HS-5 (cell line): ENCODE results near the gene SEZ6L.

Experiments
- DNase-seq: peaks from one replicate; pipeline ENCODE4 v3.0.0-alpha.2; 2012; ENCODE audit warnings: low read depth

SEZ6L gene

DNA sequence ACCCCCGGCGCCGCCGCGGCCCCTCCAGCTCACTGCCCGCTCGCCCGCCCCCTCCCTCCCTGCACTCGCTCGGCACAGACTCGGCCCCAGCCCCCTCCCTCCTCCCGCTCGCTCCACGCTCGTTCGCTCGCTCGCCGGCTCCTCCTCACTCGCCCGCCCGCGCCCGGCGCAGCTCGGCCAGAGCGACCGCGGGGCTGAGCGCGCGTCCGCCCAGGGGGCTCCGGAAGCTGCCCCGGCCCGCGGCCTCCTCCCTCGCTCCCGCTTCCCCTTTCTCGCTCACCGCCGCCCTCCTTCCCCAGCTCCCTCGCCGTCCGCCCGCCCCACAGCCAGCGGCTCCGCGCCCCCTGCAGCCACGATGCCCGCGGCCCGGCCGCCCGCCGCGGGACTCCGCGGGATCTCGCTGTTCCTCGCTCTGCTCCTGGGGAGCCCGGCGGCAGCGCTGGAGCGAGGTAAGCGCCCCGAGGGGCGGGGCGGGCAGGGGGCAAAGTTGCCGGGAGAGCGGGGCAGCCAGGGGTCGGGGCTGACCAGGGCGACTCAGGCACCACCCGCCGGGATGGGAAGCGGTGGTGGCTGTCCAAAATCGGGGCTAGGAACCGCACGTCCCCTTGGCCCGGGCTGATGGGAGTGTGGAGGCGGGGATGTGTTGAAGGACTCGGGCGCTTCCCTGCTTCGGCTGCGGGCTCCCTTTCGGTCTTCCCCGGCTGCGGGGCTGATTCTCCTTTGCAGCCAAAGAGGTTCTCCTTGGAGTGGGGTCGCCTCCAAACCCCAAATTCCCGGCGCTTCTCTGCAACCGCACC lies at the start of gene SEZ6L:
Gene SEZ6L (plus strand): TSS at position 148 of the 797 bp plus-strand sequence. CDS start 208 bp downstream, at position 356.
- DNase-seq, result no peak

DNA sequence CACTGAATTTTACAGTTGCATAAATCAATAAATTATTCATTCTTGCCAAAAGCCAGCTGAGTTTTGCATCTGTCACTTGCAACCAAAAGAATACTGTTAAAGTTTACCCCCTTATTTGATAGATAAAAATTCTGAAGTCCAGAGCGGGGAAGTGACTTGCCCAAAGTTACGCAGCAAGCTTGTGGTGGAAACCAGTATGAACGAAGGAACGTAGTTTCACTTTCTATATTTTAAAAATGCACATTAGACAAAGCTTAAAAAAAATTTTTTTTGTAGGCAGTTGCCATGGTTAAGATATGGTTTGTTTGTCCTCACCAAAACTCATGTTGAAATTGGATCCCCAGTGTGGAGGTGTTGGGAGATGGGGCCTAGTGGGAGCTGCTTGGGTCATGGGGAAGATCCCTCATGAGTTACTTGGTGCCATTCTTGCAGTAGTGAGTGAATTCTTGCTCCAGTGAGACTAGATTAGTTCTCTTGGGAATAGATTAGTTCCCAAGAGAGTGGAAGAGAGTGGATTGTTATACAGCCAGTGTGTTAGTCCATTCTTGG lies 46.3 kb upstream of the SEZ6L start:
- DNase-seq, result no peak

DNA sequence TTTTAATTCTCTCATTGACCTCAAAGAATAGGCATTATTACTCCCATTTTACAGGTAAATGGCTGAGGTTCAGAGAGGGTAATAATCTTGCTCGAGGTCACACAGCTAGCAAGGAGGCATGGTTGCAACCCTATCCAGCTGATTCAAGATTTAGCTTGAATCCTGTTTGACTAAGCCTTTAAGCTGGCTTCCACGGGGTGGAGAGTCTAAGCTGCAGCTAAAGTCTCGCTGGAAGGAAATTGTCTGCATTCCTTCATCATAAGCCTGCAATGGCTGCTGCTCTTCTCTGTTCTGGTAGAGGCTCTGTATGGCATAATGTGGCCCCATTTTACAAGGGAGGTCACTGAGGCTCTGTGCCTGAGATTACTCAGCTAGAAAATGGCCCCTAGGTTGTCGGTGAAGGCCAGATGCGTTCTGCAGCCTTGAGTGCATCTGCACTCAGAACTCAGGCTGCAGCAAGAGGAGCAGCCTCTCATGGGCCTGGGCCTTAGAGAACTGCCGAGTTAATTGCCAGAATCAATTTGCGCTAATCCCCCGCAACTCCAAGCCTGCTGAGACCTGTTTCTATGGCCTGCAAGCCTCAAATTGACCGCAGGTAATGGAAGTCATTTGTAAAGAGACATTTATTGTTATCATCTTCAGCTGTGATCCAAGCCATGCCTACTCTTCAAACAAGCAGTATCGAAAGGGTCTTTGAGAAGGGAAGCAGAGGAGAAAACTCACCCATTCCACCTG lies 44.1 kb upstream of the SEZ6L start:
- no peak for DNase-seq

DNA sequence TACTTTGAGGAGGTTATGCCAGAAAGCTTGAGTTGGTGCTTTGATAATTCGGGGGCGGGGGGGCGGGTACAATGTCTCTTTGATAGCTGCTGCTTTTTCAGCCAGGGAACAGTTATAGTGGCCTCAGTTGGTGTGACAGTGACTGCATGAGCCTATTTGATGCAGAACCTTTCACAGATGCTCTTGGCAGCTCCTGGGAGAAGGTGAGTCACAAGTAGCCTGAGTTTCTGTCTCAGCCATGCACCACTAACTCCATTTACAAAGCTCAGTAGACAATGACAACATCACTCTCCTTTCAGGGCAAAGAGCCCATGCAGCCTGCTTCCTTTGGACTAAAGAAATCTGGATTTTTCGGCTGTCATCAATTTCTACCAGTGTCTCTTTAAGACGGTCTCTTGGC lies 42.1 kb upstream of the SEZ6L start:
- no peak for DNase-seq

DNA sequence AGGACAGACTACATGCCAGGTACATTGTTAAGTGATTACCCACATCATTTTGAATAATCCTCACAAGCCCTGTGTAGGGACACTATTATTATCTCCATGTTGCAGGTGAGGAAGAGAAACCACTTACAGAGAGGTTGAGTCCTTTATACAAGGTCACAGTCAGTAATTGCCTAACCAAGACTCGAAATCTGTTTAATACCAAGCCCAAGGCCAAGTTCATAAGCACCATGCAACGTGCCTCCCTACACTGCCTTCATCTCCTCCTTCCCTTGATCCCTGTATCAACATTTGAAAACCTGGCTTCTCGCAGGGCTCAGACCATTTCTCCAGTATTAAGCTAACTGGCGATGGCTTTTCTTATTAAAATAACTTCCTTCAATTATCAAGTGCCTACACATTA lies 41.7 kb upstream of the SEZ6L start:
- DNase-seq, result no peak

DNA sequence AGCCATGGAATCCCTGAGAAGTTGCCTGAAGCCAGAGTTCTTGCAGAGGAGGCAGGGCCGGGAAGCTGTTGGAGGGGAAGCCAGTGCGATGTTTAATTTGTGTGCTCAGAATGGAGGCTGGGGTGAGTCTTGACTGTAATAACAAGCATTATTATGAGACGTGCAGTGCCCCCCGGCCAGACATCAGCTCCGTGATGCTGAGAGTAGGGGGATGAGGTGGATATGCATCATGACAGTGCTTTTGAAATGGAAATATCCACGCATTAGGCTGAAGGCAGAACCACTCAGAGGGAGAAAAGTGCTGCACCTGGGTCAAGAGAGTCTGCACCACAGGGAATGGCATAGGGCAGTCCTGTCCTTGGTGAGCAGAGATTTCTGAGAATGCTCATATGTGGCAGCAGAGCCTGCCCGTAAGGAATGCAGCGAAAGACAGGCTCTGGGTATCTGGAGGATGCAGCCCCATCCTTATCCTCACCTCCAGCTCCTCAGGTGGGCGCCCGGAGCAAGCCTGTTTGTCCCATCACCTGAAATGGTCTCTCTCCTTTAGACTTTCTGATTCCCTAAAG lies 37.6 kb upstream of the SEZ6L start:
- no peak for DNase-seq

DNA sequence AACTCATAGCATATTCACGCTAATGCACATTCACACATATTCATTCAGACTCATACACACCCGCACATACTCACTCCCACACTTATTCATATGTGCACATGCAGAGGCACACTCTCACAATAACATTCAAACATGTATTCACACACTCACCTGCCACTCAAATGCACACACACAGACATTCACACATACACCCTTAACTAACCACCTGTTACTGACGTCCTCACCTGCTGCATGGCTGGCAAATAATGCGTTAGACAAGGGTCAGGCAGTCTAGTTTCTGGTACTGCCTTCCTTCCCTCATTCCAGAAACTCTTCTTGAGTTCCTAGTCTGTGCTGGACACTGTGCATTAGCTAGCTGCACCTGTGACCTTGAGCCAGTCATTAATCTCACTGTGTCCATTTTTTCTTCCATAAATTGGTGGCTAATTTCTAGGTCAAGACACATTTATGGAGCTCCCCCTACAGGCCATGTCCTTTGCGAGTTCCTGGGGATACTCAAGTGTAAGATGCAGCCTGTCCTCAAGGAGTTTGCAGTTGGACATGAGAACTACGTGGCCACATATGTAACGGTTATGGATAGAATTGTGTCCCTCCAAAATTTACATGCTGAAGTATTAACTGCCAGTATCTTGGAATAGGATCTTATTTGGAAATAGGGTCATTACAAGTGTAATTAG lies 34.5 kb upstream of the SEZ6L start:
- DNase-seq, result no peak

DNA sequence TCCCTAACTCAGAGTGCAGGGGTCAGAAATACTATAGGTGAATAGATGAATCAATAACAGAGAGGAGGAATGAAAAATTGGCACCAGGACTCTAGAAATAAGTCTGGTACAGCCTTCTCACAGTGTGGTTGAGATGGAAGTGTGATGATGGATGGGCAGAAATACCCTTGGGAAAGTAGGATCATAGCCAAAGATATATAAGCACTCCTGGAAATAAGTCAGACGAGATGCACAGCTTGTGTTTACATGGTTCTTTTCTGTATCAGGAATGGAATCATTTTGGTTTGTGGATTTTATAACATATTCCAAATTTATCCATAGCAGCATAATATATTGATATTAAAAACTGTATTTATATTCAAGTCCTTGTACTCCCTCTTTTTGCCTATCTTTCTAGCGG lies 33.5 kb upstream of the SEZ6L start:
- no peak for DNase-seq

DNA sequence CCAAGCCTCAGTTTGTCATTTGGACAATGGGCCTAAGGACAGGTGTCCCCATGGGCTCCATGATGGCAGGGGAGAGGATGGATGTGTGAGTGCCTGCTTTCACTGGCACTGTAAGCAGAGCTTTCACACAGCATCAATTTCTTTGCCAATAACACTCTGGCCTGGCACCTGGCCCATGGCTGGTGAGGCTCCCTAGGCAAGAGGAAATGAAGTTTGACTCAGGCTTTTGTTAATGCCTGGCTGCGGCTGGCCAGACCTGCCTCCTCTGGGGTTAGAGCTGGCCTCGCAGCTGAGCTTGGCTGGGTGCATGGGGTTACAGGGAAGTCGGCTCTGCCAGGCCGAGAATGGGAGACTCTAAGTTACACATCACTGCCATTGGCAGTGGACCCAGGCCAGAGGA lies 30.0 kb upstream of the SEZ6L start:
- DNase-seq, result no peak

DNA sequence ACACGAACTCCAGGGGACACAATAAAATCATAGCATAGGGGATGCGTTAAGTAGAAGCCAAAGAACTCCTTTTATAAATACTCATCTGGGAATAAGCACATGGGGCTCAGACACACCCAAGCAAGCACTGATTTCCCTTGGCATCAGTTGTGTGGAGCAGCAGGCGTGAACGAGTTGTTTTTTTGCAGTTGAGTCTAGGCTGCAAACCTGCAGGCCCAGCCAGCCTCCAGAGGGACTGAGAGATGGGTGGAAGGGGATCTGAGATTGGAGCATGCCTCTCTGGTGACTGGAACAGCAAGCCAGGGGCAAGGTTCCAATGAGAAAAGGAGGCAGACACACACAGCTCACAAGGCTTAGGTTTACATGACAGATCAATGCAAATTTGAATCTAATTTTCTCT lies 27.4 kb upstream of the SEZ6L start:
- DNase-seq, result no peak

DNA sequence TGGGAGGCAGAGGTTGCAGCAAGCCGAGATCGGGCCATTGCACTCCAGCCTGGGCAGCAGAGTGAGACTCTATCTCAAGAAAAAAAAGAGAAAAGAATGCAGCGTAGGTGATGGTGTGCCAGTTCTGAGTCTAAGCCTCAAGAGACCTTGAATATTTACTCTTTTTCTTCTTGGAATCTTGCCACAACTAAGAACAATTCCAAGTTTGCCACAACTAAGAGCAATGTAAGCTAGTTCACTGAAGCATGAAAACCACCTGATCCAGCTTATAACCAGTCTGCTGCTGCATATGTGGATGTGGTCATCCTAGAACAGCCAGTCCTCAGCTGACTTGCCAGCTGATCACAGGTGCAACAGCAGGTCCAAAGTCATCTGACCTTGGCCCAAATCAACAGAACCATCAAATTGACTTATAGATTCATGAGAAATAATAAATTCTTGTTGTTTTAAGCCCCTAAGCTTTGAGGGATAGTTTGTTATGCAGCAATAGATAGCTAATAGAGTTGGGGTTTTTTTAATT lies 25.4 kb upstream of the SEZ6L start:
- no peak for DNase-seq

DNA sequence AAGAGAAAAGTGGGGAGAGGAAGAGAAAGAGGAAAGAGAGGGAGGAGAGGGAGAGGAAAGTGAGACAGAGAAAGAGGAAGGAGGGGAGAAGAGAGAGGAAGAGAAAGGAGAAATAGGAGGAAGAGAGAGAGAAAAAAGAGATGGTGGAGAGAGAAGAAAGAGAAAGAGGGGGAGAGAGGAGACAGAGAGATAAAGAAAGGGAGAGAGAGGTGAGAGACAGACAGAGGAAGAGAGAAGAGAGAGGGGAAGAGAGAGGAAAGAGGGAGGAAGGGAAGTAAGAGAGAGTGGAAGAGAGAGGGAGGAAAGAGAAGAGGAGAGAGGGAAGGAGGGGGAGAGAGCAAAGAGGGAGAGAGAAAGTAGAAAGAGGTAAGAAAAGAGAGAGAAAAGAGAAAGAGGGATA lies 9.4 kb upstream of the SEZ6L start:
- DNase-seq, result no peak

DNA sequence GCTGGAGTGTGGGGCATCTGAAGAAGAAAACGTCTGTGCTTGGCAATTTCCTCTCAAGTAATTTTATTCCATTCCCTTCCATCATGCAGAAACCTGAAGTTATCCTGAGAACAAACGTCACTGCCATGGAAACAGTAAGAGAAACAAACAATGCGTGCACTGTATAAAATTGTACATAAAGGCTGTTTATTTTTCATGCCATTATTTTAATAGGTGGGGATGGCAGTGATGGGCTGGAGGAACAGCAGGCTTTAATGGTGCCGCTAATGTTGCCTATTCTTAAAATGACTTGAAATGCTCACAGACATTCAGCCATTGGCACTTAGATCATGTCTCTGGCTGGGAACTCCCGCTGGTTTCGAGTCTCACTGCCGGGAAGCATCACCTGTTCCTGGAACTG lies 7.5 kb upstream of the SEZ6L start:
- no peak for DNase-seq

DNA sequence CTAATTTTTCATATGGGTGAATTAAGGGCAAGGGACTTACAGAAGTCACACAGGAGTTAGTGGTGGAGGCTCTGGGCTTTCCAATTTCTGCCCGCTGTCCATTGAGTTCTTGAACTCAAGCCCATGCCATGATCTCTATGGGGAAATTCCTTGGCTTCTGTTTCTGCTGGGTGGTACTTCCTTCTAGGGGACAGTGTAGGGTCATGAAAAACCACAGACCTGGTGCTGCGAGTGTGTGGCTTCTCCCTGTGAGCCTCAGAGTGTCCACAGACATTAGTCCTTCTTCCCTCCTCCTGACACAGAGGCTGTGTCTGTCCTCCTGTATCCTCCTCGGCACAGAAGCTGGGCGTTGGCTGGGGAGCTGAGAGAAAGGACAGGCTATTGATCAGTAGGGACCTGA lies 6.3 kb upstream of the SEZ6L start:
- no peak for DNase-seq

DNA sequence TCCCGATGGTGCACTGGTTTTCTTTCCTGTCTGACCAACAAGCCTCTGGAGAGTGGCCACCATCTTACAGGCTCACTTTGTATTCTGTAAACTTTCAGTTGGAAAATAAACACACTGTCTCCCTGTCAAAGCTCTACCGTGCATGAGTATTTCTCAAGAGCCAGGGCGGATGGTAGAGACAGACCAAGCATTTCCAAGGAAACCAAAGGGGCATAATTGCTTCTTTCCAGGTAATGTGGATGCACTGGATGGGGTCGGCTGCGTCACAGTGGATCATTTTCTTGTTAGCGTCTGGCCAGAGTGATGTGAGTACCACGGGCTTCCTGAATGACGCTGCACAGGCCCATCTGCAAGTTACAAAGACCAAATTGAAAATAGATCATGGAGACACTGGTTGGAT lies 5.1 kb upstream of the SEZ6L start:
- DNase-seq, result no peak

DNA sequence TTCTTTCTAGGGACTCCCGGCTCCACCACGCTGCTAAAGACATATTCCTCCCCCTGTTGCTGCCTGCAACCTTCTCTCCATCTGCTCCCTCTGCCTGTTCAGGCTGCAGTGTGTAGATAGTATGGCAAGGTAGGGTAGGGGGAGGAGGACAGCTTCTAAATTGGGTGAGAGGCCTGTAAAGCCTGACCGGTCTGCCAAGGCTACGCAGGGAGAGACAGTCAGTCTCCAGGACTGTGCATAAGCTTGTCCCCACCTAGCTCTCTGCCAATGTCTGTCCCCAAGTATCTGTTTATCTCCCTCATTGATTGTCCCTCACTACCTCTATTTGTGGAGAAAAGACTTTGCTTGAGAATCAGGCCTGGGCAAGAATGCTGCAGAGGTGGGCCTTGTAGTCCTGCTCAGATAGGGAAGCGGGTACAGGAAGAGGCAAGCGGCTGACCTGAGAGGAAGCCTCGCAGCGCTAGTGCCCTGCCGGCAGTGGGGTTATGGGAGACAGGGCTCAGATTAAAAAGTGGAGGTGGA lies 871 bp upstream of the SEZ6L start:
- no peak for DNase-seq

DNA sequence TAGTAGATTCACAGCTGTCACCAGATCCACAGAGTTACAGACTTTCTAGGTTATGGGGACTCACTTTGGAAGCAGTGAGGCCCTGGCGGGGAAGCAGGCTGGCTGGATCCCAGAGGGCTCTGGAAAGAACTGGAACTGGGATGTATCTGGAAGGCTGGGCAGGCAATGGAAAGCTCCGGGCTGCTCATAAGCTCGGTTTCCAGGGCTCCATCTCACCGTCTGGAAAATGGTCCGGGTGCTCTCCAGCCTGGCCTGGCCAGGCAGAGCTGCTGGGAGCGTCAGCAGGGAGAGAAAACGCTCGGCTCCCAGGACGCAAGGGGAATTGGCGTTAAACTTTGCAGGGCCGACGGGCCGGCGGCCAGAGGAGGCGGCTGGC lies 335 bp upstream of the SEZ6L start:
- DNase-seq, result no peak

DNA sequence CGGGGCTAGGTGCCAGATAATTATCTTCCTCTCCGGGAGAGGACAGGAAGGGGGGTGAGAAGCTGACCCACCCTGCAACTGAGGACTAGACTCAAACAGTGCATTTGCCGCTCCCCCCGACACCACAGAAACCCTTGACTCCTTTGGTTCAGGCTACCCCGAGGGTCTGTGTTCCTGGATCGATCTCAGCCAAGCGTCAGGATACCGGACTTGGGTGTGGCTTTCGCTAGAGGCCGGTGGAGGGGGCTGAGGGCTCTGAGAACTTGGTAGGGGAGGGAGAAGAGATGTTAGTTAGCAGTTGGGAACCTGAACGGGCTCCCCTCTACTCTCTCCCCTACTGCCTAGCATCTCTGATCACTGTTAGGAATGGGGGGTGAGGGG lies 840 bp downstream of the SEZ6L start:
- no peak for DNase-seq

DNA sequence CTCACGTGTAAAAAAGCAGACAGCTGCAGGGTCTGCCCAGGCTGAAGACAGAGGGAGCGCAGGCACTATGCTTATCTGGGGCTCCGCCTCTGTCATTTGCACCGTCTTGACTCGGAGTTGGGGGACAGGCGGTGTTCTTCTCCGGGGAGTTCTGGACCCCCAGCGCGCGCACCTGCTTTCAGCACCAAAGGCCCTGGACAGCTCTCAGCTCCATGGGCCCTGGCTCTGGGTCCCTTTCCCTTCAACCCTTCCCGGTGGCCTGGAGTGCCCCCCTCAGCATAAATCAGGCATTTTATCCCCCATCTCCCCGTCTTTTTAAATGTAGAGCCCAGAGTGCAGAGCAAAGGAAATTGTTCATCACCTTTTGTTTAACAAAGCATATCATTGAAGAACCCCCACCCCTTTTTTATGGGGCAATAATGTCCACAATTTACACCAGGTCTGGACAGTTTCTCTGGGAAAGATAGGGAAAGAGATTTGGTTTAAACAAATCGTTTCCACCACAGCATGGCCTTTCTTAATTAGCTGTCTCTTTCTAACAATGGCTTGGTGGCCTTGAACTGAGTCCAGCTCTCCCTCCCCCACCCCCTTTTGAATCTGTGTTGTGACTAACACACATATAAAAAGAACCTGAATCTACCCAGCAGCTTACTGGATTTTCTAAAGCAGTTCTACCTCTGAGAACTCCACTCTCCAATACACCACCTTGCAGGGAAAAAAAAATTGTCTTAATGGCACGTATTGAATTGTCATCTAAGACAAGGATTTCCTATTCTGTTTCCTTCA lies 1.7 kb downstream of the SEZ6L start:
- no peak for DNase-seq

DNA sequence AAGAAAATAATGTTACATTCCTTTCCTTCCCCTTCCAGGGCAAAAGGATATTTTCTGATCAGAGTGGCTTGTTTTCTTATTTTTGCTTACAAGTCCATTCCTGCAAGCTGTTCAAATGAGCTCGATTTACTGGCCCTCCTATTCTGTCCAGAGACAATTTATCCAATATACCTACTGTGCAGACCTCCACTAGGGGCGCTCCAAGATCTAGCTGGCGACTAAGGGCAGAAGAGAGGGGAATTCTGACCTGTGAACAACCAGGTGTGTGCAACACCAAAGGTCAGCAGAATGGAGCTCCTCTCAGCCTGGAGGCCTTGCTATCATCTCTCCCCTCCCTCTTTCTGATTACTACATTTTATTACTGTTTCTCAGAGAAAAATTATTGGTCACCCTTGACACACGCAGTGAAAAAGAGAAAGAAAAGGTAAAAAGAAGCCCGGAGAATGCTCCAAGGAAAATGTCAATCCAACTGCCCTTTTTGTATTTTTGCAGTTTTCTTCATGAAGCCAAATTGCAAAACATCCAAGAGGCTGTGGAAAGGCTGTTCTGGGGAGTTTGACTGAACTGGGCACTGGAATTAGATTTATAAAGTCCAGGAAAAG lies 3.2 kb downstream of the SEZ6L start:
- DNase-seq, result no peak

DNA sequence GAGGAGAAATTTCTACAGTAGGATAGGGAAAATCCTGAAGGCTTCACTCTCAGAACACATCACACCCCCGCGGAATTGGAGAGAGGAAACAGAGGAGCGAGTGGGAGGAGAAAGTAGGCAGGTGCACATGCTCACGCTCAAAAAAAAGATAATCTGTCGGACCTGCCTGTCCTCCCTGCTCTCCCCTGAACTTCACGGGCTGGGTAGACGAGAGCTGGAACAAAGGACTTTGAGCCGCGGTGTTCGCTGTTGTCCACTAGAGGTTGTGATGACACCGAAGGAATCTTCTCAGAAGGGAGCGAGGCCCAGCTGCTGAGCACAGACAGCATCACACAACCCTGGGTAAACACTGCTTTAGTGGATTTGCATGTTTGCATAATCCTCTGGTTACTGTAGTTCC lies 5.0 kb downstream of the SEZ6L start:
- DNase-seq, result no peak
